Tibial artery (tissue), 4 donors: ENCODE results near the gene MTG2.

ENCODE experiments used
- DNase-seq, 2 donors: peaks; one replicate each; pipeline ENCODE4 v3.0.0-alpha.2; 2019
- H3K27ac ChIP-seq, 2 donors: fragments of 200-600 bp; sonication (generic) in 1 of 2; 1 replicate in 1 of 2; 2 replicates in 1 of 2; pipeline ENCODE4 v1.5.1; 2018 to 2019; ENCODE audit warnings: mild to moderate bottlenecking in 1 of 2
- H3K27me3 ChIP-seq, 2 donors: fragments of 200-600 bp; sonication (generic) in 1 of 2; one replicate each; pipeline versions ENCODE4 v1.5.1 to v1.6.0; 2016 to 2019
- H3K36me3 ChIP-seq, 3 donors: fragments of 200-600 bp; sonication (generic) in 2 of 3; one replicate each; pipeline ENCODE4 v1.5.1; 2016 to 2019; ENCODE audit warnings: mild to moderate bottlenecking in 2 of 3
- H3K4me1 ChIP-seq, 4 donors: fragments of 200-600 bp; sonication (generic) in 2 of 4; 1 replicate in 3 of 4; 2 replicates in 1 of 4; pipeline ENCODE4 v1.5.1; 2016 to 2019
- H3K4me3 ChIP-seq, 2 donors: fragments of 200-600 bp; sonication (generic) in 1 of 2; 1 replicate in 1 of 2; 2 replicates in 1 of 2; pipeline ENCODE4 v1.5.1; 2018 to 2019; ENCODE audit warnings: mild to moderate bottlenecking in 2 of 2
- H3K9me3 ChIP-seq, 3 donors: fragments of 200-600 bp; sonication (generic) in 1 of 3; one replicate each; pipeline ENCODE4 v1.5.1; 2016 to 2019
- intact Hi-C: fragments of 100-400 bp; cut with DNase I; formaldehyde crosslinking; loops from one replicate; pipeline ENCODE4 v1.15.0; 2023; ENCODE audit warnings: low total_unique reads
- TF ChIP-seq, protein P1 (sequence below), 2 experiments: fragments of 200-600 bp in 1 of 2; fragments of 450-650 bp in 1 of 2; IDR thresholded peaks; one replicate each; pipeline ENCODE4 v1.5.1; 2017 to 2019; ENCODE audit warnings: antibody characterized with exemption in 2 of 2, mild to moderate bottlenecking in 1 of 2, moderate library complexity in 1 of 2

The MTG2 gene

DNA sequence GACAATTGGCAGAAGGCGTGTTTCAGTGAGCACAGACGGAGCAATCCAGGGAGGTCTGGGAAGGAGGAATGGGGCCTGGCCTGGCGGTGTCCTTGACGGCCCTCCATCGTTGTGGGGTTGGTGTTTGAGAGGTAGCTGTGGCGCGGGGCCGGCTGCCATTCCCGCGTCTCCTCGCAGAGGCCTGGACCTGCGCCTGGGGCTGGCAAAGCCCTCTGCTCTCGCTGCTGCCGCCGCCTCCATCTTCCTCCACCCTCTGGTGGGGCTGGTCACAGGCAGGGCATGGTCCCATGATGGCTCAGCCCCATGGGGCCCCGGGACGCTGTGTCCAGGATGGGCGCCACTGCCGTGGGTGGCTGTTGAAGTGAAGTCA, 63.1 kb downstream of the MTG2 start:
- Histone ChIP-seq H3K36me3 (peaks cover 0 to 20% (median 6%) of the 10 kb centered on the region in 3 donors), H3K27me3 (no peaks in the 10 kb centered on the region), H3K9me3 (no peaks in the 10 kb centered on the region), H3K4me3 (no peak overlapping the region), H3K4me1 (peaks cover 0 to 25% (median 5%) of the 10 kb centered on the region in 4 donors), H3K27ac (no peak overlapping the region)
- no peak for DNase-seq
- TF ChIP-seq, protein P1, sequence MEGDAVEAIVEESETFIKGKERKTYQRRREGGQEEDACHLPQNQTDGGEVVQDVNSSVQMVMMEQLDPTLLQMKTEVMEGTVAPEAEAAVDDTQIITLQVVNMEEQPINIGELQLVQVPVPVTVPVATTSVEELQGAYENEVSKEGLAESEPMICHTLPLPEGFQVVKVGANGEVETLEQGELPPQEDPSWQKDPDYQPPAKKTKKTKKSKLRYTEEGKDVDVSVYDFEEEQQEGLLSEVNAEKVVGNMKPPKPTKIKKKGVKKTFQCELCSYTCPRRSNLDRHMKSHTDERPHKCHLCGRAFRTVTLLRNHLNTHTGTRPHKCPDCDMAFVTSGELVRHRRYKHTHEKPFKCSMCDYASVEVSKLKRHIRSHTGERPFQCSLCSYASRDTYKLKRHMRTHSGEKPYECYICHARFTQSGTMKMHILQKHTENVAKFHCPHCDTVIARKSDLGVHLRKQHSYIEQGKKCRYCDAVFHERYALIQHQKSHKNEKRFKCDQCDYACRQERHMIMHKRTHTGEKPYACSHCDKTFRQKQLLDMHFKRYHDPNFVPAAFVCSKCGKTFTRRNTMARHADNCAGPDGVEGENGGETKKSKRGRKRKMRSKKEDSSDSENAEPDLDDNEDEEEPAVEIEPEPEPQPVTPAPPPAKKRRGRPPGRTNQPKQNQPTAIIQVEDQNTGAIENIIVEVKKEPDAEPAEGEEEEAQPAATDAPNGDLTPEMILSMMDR (IDR thresholded peaks at IDR 0.05), result no peak
- intact Hi-C loops, result loop anchor here (2.0 kb wide), 1 partner anchor 141 kb away; the partner anchor contains the start of gene RPS21

DNA sequence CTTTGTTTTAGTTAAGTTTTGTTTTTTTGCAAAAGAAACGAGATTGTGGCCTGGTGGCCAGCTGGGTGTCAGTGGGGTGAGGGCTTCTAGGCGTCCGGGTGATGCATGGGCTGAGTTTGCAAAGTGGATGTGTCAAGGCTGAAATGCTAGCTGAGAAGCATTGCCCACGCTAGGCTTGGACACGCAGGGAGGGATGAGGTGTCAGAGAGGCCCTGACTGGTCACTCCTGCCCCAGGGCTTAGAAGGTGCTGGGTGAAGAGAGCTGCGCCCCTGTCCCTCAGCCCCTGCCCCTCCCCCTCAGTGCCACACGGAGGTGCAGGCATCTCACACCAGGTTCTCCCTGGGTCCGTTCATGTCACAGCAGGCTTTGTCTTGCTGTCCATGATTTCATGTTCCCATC, 63.6 kb downstream of the MTG2 start:
- no peak for DNase-seq
- H3K36me3 ChIP-seq, result peaks cover 0 to 15% (median 6%) of the 10 kb centered on the region in 3 donors
- peaks cover 0 to 20% (median 5%) of the 10 kb centered on the region in 4 donors for H3K4me1 ChIP-seq
- intact Hi-C loops, result no loop called here
- H3K27ac ChIP-seq, result no peak overlapping the region
- H3K27me3 ChIP-seq, result no peaks in the 10 kb centered on the region
- no peak overlapping the region for H3K4me3 ChIP-seq
- H3K9me3 ChIP-seq, result no peaks in the 10 kb centered on the region
- TF ChIP-seq, protein P1 (IDR thresholded peaks at IDR 0.05), result no peak

DNA sequence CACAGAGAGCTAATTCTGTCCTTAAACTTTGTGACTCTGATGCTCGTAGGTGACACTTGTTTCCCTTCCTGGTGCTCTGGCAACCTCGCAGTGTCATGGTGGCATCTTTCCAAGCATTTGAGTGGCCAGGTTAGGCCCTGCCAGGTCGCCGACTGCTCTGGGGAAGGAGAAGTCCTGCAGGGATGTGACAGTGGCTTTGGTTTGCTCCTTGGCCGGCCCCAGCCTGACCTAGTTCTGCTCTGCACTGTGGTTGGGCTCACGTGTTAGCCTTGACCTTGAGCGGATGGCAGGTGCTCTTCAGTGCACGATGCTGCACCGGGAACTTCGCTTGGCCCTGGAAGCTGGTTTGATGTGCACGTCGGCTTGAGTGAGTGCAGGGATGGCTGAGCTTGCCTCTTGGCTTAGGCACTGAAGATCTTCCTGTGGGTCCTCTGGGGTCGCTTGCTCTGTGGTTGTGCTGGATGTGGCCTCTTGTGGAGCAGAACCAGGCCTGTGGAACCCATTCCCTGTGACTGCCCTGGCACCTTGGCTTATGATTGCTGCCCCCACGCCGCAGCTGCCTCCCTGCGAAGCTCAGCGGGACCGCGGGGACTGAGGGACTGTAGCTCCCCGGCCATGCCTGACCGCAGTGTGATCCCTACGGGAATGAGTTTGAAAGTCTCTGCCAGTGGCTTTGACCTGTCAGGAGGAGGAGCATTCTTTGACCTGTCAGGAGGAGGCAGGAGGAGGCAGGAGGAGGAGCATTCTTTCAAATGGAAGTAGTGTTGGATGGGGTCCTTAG, 64.2 kb downstream of the MTG2 start:
- intact Hi-C loops, result no loop called here
- no peak overlapping the region for H3K27ac ChIP-seq

DNA sequence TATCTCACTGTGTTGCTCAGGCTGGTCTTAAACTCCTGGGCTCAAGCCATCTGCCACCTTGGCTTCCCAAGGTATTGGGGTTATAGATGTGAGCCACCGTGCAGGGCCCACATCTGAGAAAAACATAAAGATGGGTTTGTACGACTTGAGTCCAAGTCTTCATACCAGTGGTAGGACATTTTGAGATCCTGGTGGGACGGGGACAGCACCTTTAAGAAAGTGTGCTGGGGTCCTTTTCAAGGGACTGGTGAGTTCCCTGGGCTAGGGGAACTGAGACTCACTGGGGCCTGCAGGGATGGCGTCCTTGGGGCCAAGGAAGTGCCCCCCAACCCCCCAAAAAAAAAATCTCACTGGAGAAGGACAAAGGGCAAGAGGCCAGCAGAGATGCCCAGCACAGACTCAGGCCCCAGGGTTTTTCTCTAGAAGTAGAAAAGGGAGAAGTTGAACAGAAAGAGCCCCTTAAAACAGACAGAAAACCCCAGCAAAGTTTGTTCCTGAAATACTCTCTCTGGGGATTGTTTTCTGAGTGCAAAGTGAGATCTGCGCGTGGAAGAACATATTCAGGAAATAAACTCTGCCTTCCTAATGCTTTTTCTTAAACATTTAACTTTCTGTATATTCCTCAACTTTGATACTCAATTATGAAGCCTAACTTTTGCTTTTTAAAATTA, 66.2 kb downstream of the MTG2 start:
- TF ChIP-seq, protein P1 (IDR thresholded peaks at IDR 0.05), result no peak
- Histone ChIP-seq H3K4me1 (peaks cover 0 to 18% (median 5%) of the 10 kb centered on the region in 4 donors), H3K9me3 (no peaks in the 10 kb centered on the region), H3K4me3 (no peak overlapping the region), H3K27me3 (no peaks in the 10 kb centered on the region), H3K27ac (no peak overlapping the region), H3K36me3 (peaks cover 0 to 13% (median 3%) of the 10 kb centered on the region in 3 donors)
- intact Hi-C loops, result no loop called here
- DNase-seq, result no peak

More for the DNA sequence above, 64.2 kb downstream of the MTG2 start:
- Histone ChIP-seq H3K27me3 (no peaks in the 10 kb centered on the region), H3K9me3 (no peaks in the 10 kb centered on the region), H3K4me3 (no peak overlapping the region), H3K4me1 (peaks cover 0 to 18% (median 5%) of the 10 kb centered on the region in 4 donors), H3K36me3 (peaks cover 0 to 12% (median 6%) of the 10 kb centered on the region in 3 donors)
- TF ChIP-seq, protein P1 (IDR thresholded peaks at IDR 0.05), result no peak
- no peak for DNase-seq

DNA sequence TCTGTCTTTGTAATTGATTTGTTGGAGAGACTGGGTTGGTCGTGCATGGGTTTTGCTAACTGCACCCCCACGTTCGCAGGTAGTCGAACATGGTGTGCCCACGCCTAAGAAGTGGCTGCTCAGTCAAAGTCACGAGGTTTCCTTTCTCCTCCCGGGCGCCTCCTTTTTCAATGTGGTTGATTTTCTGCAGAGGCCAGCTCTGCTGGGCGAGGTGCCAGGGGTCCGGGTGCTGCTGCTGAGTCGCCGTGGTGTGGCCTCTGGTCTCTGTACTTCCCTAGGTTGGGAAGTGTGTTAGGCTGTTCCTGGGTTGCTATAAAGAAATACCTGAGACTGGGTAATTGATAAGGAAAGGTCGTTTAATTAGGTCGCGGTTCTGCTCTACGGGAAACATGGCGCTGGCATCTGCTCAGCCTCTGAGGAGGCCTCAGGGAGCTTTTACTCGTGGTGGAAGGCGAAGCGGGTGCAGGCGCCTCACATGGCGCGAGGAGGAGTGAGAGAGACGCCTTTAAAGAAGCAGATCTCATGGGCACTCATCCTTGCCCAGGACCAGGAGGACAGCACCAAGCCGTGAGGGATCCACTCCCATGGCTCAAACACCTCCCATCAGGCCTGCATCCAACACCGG, 69.6 kb downstream of the MTG2 start:
- no peak for DNase-seq
- intact Hi-C loops, result no loop called here
- no peaks in the 10 kb centered on the region for H3K9me3 ChIP-seq
- TF ChIP-seq, protein P1 (IDR thresholded peaks at IDR 0.05), result no peak
- peaks cover 11 to 21% (median 13%) of the 10 kb centered on the region in 3 donors for H3K36me3 ChIP-seq
- H3K4me1 ChIP-seq, result peaks cover 0 to 6% (median 0%) of the 10 kb centered on the region in 4 donors
- H3K27me3 ChIP-seq, result no peaks in the 10 kb centered on the region
- H3K4me3 ChIP-seq, result no peak overlapping the region
- no peak overlapping the region for H3K27ac ChIP-seq
